Naive thymus-derived CD8-positive, alpha-beta T cell (primary cell): ENCODE results near the gene CSNK1G3. TPM values are rescaled to one million over a fixed set of nuclear protein-coding genes. Genes with fewer than 3 reads are reported as not detected.

Source experiments
- polyA plus RNA-seq, 3 donors: library from polyadenylated mRNA; unstranded; fragments of 300-500 nt; fragmentation: Illumina TruSeq; gene quantifications; one replicate each; pipeline ENCODE4 v1.2.3, GENCODE V29; 2021
- total RNA-seq, 8 experiments: library from RNA in 2 of 8; stranded (reverse) in 2 of 8; gene quantifications; one replicate each; pipeline ENCODE4 v1.2.3 and lab custom pipeline; 2021 to 2026

Gene CSNK1G3
- total and polyA plus RNA-seq, 5 experiments from 2014 or later: 17.7 to 90.6 (median 31.9) TPM

Other genes starting within 250 kb of the CSNK1G3 start
- gene CEP120, start 88.8 kb upstream of the CSNK1G3 start, total RNA-seq: 10 to 100 TPM; 68.1 to 70.6 TPM
- gene CEP120, start 88.8 kb upstream of the CSNK1G3 start, polyA plus RNA-seq: 10 to 100 TPM; 13.8 to 25.9 (median 22.7) TPM